ENCODE data around the gene PRUNE1.
A peak's percentile ranks its signal among the peaks of the same experiment; 100 is the strongest.

Gene PRUNE1, protein sequence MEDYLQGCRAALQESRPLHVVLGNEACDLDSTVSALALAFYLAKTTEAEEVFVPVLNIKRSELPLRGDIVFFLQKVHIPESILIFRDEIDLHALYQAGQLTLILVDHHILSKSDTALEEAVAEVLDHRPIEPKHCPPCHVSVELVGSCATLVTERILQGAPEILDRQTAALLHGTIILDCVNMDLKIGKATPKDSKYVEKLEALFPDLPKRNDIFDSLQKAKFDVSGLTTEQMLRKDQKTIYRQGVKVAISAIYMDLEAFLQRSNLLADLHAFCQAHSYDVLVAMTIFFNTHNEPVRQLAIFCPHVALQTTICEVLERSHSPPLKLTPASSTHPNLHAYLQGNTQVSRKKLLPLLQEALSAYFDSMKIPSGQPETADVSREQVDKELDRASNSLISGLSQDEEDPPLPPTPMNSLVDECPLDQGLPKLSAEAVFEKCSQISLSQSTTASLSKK

DNA sequence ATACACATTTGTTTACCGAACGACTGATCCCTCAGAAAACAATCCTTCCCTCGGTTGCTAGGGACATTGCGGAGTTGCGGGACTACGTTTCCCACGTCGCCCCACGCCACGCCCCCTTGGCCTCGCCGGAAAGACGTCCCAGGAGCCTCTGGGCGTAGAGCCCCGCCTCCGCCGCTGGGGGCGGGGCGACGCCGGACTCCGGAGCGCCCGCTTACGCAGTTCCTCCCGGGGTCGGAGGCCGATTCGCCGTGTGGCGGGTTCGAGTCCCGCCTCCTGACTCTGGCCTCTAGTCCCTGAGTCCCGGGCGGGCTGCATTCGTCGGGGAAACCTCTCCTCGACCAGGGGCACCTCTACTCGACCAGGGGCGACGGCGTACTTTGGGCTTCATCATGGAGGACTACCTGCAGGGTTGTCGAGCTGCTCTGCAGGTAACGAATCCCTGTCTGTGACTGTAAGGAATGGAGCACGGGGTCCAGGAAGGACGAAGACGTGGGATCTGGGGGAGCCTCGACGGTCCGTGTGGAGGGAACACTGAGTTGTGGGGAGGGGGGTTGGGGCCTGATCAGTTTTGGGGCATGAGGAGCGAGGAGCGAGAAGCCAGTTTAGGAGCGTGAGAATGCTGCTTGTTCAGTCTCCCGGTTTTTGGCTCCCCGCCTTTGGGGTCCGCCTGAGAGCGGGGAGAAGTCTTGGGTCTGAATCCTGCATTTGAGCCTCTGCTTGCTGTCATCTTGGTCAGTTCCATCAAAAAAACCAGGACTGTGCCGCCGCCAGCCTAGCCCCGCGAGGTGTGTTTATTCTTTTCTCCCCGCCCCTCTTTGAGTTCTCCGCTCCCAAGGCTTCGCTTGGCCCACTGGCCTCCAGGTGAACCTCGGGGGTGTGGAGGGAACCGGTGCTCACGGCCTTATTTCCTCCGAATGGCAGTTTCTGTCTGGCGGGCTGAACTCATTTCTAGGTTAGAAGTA is at the start of gene PRUNE1:
Gene PRUNE1 (plus strand): TSS at position 206 of the 962 bp plus-strand sequence. CDS start 184 bp downstream, at position 390.
- DNase-seq (ENCODE audit: low read depth in 3 of 3, low spot score in 1 of 3): peak; percentile 87 to 92 (median 92)

DNA sequence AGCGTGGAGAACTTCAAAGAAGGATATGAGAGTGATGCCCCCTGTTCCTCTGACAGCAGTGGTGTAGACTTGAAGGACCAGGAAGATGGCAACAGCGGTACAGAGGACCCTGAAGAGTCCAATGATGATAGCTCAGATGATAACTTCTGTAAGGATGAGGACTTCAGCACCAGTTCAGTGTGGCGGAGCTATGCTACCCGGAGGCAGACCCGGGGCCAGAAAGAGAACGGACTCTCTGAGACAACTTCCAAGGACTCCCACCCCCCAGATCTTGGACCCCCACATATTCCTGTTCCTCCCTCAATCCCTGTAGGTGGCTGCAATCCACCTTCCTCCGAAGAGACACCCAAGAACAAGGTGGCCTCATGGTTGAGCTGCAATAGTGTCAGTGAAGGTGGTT is 47.6 kb upstream of the PRUNE1 start:
- DNase-seq (ENCODE audit: low read depth in 3 of 3, low spot score in 1 of 3): no peak

DNA sequence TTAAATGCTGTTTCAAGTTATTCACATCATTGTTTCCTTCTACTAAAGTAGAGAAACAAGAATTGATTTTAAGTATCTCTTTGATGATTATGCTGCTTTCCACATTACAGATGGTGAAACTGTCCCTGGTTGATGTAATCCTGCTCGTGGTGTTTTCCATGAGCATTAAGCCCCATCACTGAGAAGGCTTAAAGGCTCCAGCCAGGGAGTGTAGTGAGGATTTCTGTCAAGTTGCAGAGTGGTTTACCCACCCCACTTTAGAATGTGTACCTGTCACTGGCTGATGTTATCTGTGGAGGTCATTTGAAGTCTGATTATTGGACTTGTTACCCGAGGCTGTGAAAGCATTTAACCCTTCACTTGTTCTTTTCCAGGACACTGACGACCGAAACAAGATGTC is 46.5 kb upstream of the PRUNE1 start:
- DNase-seq (ENCODE audit: low read depth in 3 of 3, low spot score in 1 of 3): no peak

DNA sequence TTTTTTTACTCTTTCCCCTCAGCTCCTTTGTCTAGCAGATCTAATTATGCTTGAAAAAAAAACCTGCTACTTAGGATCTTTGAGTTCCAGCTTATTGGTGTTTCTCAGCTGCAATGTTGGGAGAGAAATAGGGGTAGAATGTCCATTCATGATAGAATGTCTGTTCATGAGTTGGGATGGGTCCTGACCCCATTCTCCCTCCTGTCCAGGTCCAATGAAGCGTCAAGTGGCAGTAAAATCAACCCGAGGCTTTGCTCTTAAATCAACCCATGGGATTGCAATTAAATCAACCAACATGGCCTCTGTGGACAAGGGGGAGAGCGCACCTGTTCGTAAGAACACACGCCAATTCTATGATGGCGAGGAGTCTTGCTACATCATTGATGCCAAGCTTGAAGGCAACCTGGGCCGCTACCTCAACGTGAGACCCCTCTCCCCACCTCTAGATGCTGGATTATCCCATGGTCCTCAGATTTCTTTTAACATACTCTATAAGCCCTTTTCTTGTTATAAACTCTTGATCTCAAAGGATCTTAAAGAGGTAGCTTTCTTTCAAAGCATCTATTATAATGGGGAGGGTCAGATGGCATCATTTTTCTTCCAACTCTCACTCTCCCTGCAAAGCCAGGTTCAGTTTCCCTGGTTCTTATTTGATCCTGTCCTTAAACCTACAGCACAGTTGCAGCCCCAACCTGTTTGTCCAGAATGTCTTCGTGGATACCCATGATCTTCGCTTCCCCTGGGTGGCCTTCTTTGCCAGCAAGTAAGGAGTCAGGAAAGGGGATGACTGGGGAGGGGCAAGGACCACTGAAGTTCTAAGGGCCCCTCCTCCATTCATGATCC is 44.7 kb upstream of the PRUNE1 start:
- DNase-seq (ENCODE audit: low read depth in 3 of 3, low spot score in 1 of 3): no peak

DNA sequence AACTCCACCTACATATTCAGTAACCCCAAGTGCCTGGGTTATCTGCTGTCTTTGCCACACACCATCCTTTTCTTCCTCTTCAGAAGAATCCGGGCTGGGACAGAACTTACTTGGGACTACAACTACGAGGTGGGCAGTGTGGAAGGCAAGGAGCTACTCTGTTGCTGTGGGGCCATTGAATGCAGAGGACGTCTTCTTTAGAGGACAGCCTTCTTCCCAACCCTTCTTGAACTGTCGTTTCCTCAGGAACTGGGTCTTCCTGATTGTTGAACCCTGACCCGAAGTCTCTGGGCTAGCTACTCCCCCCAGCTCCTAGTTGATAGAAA is 44.1 kb upstream of the PRUNE1 start:
- DNase-seq (ENCODE audit: low read depth in 3 of 3, low spot score in 1 of 3): no peak

DNA sequence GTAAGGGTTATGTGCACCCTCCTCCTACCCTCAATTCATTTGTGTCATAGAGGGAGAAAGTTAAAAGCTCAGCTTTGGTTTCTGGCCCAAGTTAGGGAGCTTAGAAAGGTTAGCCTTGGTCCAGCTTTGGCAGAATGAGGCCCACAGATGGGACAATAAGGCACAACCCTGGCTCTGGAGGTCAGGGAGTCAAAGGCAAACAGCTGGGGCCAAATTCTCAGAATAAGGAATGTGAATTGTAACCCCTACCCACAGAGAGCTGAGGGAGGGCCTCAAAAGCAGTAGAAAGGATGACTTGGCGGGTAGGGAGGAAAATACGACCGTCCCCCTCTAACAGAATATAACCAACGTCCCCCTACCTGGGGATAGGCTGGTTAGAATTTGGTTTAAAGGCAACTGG is 42.6 kb upstream of the PRUNE1 start:
- no peak for DNase-seq (ENCODE audit: low read depth in 3 of 3, low spot score in 1 of 3)

DNA sequence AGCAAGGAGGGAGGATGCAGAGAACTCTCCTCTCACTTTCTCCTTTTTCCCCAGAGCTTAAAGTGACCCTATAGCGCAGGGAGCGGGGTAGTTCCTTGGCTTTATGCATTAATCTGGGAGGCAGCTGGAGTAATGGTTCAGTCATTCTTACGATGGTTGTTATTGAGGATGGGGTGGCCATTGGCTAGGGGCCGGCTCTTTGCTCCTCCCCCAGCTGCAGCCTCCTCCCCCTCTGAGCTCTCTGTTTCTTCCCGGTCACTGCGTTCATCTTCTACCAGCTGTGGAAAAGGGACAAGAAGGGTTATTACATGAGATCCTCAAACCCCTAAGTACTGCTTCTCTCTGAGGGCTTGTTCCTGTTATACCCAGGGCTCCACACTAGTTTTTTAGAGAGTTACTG is 42.2 kb upstream of the PRUNE1 start:
- DNase-seq (ENCODE audit: low read depth in 3 of 3, low spot score in 1 of 3): no peak

DNA sequence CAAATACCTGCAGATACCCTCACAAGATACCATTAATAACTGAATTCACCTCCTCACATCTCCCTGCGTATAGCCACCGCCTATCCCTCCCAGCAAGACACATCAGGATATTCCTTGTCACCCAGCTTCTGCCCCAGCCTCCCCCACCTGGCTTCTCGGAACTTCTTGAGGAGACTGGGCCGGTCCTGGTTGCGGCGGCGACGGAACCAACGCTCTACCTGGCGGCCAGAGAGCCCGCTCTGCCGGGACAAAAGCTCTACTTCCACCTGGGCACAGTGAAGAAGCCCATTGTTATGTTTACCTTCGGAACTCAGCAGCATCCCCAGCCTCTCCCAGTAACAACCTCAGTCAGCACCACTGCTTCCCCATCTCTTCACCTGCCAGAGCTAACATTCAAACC is 40.3 kb upstream of the PRUNE1 start:
- DNase-seq (ENCODE audit: low read depth in 3 of 3, low spot score in 1 of 3): no peak

DNA sequence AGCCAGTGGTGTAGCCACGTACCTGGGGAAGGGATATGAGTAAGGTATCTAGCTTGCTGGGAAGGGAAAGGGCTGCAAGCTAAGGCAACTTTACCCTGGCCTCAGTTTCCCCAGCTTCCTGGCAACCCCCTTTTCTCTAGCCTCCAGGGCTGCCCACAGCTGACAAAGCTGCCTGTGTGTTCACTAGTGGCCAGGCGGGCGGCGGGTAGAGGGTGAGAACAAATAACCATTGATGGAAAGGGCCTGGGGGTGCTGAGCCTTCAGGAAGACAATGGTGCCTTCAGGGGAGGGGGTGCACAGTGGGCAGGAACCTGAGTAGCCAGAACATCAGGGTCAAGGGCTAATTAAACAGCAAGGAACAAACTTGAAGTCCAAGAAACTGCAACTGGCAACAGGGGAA is 39.8 kb upstream of the PRUNE1 start:
- DNase-seq (ENCODE audit: low read depth in 3 of 3, low spot score in 1 of 3): no peak

DNA sequence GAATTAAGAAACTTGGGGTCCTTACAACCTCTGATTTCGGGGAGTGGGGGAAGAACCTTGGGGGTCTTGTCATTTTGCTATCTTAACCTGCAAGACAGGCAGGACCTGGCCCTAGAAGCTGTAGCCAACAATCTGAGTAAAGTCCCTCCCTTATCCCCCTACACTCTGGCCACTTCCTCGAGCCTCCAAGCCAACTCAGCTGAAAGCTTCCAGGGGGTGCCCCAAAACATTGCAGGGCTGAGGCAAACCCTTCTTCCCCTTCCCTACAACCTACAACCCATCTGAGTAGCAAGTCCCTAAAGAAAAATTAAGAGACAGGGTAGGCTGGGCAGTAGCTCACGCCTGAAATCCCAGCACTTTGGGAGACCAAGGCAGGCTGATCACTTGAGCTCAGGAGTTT is 38.6 kb upstream of the PRUNE1 start:
- no peak for DNase-seq (ENCODE audit: low read depth in 3 of 3, low spot score in 1 of 3)

DNA sequence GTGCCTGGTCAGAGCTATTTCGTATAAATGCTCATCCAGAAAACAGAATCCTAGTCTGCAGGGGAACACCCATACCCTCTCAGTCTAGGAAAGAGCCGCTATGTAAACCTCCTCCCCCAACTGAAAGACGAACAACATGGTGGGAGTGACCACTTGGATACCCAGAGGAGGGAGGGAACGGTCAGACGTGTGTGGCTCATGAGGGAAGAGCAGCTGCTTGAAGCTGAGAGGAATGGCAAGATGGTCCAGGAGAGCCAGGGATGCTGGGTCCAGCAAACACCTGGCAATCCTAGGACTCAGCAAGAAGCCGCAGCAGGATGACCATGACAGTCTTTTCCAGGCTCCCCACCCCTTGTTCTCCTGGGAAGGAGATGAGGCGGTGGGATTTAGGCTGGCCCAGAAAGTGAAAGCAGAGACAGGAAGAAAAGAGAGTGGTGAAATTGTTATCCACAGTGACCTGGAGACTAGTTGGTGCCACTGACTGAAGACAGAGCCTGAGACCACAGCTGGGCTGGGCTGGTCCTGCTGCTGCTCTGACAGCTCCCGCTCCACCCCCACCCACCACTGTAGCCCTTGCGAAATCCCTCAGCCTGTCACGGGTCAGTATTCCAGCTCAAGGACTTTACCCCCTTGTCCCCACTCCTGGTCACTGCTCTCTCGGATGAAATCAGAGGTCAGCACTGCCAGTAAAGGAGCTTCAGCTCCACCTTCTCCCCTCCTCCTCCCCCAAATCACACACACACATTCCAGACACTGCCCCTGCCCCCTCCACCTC is 37.3 kb upstream of the PRUNE1 start:
- DNase-seq (ENCODE audit: low read depth in 3 of 3, low spot score in 1 of 3): no peak

DNA sequence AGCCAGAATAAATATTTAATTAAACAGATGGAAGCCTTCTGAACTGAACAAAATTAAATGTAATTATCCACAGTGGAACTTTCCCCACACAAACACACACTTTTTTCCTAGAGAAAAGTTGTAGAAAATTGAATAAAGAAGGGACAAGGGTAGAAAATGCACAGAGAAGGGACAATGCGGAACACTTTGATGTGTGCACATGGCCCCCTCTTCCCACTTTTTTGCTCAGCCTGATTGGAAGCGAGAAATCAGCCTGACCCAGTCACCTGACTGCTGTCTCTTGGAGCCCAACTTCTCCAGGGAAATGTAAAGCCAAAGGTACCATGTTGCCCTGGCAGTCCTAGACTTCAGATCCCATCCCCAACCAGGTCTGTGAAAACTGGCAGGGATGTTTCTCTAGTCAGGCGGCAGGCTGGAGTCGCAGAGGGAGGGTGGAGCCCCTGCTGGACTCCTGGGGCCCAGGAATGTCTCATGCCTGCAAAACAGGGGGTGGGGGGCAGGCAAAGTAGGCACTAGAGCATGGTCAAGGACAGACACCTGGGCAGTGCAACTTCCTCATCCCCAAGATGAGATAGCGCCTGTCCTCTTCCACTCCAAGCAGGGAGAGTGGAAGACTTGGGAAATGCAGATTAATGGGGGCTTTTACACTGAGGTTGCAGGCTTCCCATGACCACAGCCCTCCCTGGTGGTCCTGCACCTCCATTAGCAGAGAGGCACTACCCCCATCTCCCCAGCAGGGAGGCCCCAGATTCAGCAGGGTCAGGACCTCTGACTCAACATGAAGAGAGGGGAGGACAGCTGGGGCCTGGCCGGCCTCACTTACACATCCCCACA is 36.4 kb upstream of the PRUNE1 start:
- no peak for DNase-seq (ENCODE audit: low read depth in 3 of 3, low spot score in 1 of 3)

DNA sequence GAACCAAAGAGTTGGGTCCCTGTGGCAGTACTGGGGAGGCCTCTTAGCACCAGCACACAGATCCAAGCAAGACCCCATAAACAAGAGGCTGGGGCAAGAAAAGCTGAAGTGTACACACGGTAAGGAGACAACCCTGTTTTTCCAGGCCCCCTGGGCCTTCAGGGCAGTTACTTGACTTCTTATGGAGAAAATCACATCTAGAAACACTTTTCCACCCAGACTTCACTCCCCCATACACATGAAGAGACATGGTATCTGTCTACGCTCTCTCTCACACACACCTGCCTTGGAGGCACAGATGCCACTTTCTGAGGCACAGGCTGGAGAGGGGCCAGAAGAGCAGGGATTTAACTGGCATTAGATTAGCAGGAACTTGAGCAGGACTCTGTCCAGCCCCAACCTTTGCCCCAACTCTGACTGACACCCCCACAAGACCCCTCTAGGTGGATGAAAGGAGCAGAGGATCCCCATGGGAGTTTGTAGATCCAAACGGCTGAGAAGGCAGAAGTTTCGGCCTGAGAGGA is 35.8 kb upstream of the PRUNE1 start:
- no peak for DNase-seq (ENCODE audit: low read depth in 3 of 3, low spot score in 1 of 3)

DNA sequence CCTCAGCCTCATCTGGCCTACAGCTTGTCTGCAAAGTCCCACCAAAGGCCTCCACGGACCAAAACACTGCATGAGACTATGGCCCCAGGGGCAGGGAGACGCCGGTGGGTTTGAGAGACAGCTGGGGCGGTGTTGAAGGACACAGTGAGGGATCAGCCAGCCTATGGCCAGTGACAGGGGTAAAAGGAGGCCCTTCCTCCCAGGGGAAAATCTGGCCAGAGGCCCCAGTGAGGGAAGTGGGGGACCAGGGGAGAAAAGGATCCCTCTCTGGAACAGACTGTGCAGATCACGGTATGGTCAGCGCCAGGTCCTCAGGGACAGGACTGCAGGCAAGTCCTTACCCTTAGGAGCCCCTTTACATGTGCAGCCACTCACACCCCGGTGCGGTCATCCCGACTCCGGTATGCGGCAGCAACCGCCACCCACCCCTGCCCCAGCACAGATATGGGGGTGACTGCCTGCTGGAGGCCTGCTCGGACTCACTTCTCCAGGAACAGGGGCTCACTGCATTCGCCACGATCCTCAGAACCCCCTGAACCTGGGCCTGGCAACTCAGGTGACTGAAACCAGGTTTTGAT is 34.9 kb upstream of the PRUNE1 start:
- no peak for DNase-seq (ENCODE audit: low read depth in 3 of 3, low spot score in 1 of 3)

DNA sequence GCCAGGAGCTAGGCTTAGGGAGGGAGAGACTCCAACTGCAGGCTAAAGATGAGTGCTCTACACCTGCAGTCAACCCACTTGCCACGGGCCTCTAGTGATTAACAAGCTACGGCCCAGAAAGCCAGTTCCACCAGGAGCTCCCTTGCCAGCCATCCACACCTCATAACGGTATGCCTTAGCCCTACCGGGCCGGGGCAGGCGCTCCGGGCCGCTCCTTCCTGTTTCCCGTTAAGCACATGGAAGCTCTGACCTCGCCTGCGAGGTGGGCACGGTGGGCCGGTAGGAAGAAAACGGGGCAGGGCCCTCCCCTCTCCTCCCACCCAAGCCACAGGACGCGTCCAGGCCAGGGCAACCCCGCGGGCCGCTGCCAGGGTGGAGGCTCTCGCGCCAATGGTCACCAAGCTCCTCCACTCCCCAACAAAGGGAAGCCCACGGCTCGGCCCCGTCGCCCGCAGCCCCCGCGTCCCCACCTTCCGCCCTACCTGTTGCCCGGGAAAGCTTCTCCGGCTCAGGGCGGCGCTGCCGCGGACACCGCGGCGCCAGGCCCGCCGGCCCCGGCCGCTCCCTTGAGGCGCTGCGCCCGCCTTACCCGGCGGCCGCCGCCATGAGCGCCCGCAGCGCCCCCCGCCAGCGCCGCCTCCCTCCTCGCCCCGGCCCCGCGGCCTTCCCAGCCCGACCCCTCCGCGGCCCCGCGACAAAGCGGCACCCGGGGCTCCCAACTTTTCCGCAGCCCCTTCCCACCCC is 34.2 kb upstream of the PRUNE1 start:
- peak in 1 of 3 donors; percentile 30 for DNase-seq (ENCODE audit: low read depth in 3 of 3, low spot score in 1 of 3)

DNA sequence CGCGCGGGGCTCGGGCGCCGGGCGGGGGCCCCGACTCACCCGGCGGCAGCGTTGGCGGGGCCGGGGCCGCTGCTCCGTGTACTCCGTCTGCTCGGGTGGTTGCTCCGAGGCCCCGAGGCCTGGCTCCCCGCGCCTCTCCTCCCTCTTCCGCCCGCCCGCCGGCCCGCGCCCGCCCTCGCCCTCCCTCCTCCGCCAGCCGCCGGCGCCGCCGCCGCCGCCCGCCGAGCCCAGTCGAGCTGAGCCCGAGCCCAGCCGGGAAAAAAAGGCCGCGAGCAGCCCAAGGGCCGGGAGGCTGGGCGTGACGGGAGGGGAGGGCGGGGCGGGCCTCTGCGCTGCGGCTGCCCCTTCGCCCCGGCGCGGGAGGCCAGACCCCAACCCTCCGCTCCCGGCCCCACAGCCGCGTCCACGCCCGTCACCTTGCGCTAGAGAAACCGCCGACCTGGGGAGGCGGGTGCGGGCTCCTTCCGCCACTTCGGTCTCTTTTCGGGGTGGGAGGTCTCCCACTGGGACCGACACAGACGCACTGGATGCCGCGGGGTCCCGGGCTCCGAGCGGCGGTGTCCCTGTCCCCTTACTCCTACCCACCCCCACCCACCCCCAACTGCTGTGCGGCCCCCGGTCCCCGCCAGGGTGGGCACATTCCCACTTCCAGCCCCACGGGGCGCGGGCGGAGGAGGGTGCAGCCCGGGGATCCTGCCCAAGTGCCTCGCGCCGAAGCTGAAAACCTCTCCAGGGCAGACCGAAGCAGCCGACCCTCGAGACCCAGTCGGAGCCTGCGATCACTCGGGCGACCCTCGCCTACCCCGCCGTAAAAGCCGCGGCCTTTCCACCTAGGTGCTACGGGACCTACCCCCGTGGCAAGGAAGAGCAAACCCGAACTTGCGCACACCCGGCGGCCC is 33.4 kb upstream of the PRUNE1 start, which contains the start of gene CERS2:
Gene CERS2 (minus strand): TSS at position 256 of the 899 bp plus-strand sequence. CDS start 5,745 bp downstream, outside the sequence.
- DNase-seq (ENCODE audit: low read depth in 3 of 3, low spot score in 1 of 3): peak; percentile 43 to 65 (median 64)

DNA sequence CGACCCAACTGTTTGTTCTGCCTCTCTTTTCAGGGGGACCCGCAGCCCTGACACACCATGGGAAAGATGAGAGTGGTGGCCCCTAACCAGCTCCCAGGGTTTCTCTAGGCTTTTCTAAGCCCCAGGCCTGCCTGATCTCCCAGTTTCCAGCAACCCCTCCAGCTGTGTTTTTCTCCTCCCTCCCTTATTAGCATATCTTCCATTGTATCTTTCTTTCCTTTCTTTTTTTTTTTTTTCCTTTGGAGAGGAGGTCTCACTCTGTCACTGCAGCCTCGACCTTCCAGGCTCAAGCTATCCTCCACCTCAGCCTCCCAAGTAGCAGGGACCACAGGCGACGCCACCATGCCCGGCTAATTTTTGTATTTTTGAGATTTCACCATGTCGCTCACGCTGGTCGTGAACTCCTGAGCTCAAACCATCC is 31.8 kb upstream of the PRUNE1 start:
- DNase-seq (ENCODE audit: low read depth in 3 of 3, low spot score in 1 of 3): no peak

All from stimulated activated CD4-positive, alpha-beta T cell treated with anti-CD3 and anti-CD28 coated beads, TNF-alpha, amount 100 ng/mL, for 1 hour (primary cell).